HepG2 (cell line): ENCODE measurements around the gene UCN2. TPM values are rescaled to one million over a fixed set of nuclear protein-coding genes. Genes with fewer than 3 reads are reported as not detected.

ENCODE experiments used
- AFF4 ChIP-seq: sonication (generic); formaldehyde crosslinking; IDR thresholded peaks from 2 replicates; pipeline ENCODE4 v1.4.0; 2020; ENCODE audit warnings: missing genetic modification reagents
- AHDC1 ChIP-seq: sonication (generic); formaldehyde crosslinking; IDR thresholded peaks from 2 replicates; pipeline ENCODE4 v1.5.1; 2020; ENCODE audit warnings: mild to moderate bottlenecking, missing genetic modification reagents, borderline replicate concordance
- ATF7 ChIP-seq, 2 experiments: fragments of 450-650 bp in 1 of 2; sonication (generic) in 1 of 2; formaldehyde crosslinking in 1 of 2; IDR thresholded peaks; 2 replicates each; pipeline versions ENCODE4 v1.4.0 to v1.6.1; 2016 to 2020; ENCODE audit warnings: antibody characterized with exemption in 1 of 2, mild to moderate bottlenecking in 1 of 2, missing genetic modification reagents in 1 of 2
- GATAD2A ChIP-seq: IDR thresholded peaks from 2 replicates; pipeline ENCODE4 v1.6.1; 2016
- HNF1B ChIP-seq: sonication (generic); formaldehyde crosslinking; IDR thresholded peaks from 2 replicates; pipeline ENCODE4 v1.5.1; 2020; ENCODE audit warnings: mild to moderate bottlenecking, moderate library complexity, missing genetic modification reagents
- KAT7 ChIP-seq: IDR thresholded peaks from 2 replicates; pipeline ENCODE4 v1.6.1; 2018; ENCODE audit warnings: borderline replicate concordance, missing compliant biosample characterization
- KDM5B ChIP-seq: sonication (generic); formaldehyde crosslinking; IDR thresholded peaks from 2 replicates; pipeline ENCODE4 v1.4.0; 2020; ENCODE audit warnings: missing genetic modification reagents, mild to moderate bottlenecking, borderline replicate concordance
- SIN3B ChIP-seq: fragments of 150-350 bp; IDR thresholded peaks from 2 replicates; pipeline ENCODE4 v1.6.1; 2014; ENCODE audit warnings: low read length
- SNAPC5 ChIP-seq: sonication (generic); formaldehyde crosslinking; IDR thresholded peaks from 2 replicates; pipeline ENCODE4 v1.8.1; 2023; ENCODE audit warnings: mild to moderate bottlenecking, missing genetic modification reagents, borderline replicate concordance
- SP2 ChIP-seq: sonication (generic); formaldehyde crosslinking; IDR thresholded peaks from 2 replicates; pipeline ENCODE4 v1.5.1; 2020; ENCODE audit warnings: mild to moderate bottlenecking, missing genetic modification reagents
- TAF1 ChIP-seq: sonication (generic); formaldehyde crosslinking; IDR thresholded peaks from 2 replicates; pipeline ENCODE4 v1.4.0; 2020; ENCODE audit warnings: missing genetic modification reagents
- UBTF ChIP-seq: sonication (generic); formaldehyde crosslinking; IDR thresholded peaks from 2 replicates; pipeline ENCODE4 v1.4.0; 2020; ENCODE audit warnings: mild to moderate bottlenecking, missing genetic modification reagents
- ZNF563 ChIP-seq: sonication (generic); formaldehyde crosslinking; IDR thresholded peaks from 2 replicates; pipeline ENCODE4 v1.8.0; 2022; ENCODE audit warnings: mild to moderate bottlenecking, moderate library complexity, missing genetic modification reagents
- ZNF570 ChIP-seq: sonication (generic); formaldehyde crosslinking; IDR thresholded peaks from 2 replicates; pipeline ENCODE4 v1.4.0; 2020; ENCODE audit warnings: mild to moderate bottlenecking, missing genetic modification reagents, borderline replicate concordance
- ZNF616 ChIP-seq: sonication (generic); formaldehyde crosslinking; IDR thresholded peaks from 2 replicates; pipeline ENCODE4 v1.5.0; 2020; ENCODE audit warnings: low read depth, mild to moderate bottlenecking, missing genetic modification reagents
- polyA plus RNA-seq, 8 experiments: library from polyadenylated mRNA; depleted of rRNA in 3 of 8; stranded (reverse) in 7 of 8; unstranded in 1 of 8; fragments of >200 nt; fragmentation: Illumina TruSeq in 4 of 8; extraction: Trizol in 4 of 8; gene quantifications; 2 replicates each; pipeline versions ENCODE4 v1.2.1 to v1.2.3, GENCODE V29; 2011 to 2016; ENCODE audit warnings: low read depth in 4 of 8, missing spikeins in 1 of 8, mixed read lengths in 1 of 8; ENCODE audit not compliant: insufficient read depth in 1 of 8
- total RNA-seq, 5 experiments: library from RNA; depleted of rRNA; stranded (reverse); fragments of >200 nt; fragmentation: Illumina TruSeq; extraction: Trizol; gene quantifications; 2 replicates each; pipeline ENCODE4 v1.2.3, GENCODE V29; 2016; ENCODE audit warnings: low read depth in 1 of 5

The UCN2 gene
- total and polyA plus RNA-seq, 2 of the 13 experiments (the other 11 are each of a cell fraction or from before 2014, with no cell fraction given) = 0.07 to 1.5 TPM

- 0 out of 2 replicates have a peak, but pooled peaks have one; percentile 15 for TF ChIP-seq AHDC1 (CRISPR knock-in tag)
- TF ChIP-seq ZNF570 (CRISPR knock-in tag) = no peak
- 0 out of 2 replicates have a peak, but pooled peaks have one; percentile 3 for TF ChIP-seq UBTF
- no peak for TF ChIP-seq ZNF563
- 0 out of 2 replicates have a peak, but pooled peaks have one; percentile 29 for TF ChIP-seq HNF1B
- TF ChIP-seq SNAPC5 (CRISPR knock-in tag) = no peak
- TF ChIP-seq AFF4 (CRISPR knock-in tag) = no peak
- no peak for TF ChIP-seq KAT7
- TF ChIP-seq TAF1 (CRISPR knock-in tag) = no peak
- no peak for TF ChIP-seq SIN3B
- TF ChIP-seq KDM5B (CRISPR knock-in tag) = peak; percentile 26; the same call in 1 of the 2 replicates
- no peak for TF ChIP-seq ZNF616
- TF ChIP-seq SP2 (CRISPR knock-in tag) = no peak
- no peak for TF ChIP-seq ATF7 (IDR thresholded peaks at IDR 0.05)
- 0 out of 2 replicates have a peak, but pooled peaks have one; percentile 16 for TF ChIP-seq ATF7 (CRISPR knock-in tag; IDR thresholded peaks at IDR 0.05)
- no peak for TF ChIP-seq GATAD2A (CRISPR knock-in tag)
Observed at GRCh38 chr3:48558493-48559134, 5.0 kb downstream of the UCN2 start (continued).
